ENCODE results near the gene UBE2E2. TPM values are rescaled to one million over a fixed set of nuclear protein-coding genes. Genes with fewer than 3 reads are reported as not detected.

UBE2E2 gene
- total and polyA plus RNA-seq, 2 donors (not counting 1 experiment from before 2014, with no cell fraction given), result 16.0 to 45.0 TPM

DNA sequence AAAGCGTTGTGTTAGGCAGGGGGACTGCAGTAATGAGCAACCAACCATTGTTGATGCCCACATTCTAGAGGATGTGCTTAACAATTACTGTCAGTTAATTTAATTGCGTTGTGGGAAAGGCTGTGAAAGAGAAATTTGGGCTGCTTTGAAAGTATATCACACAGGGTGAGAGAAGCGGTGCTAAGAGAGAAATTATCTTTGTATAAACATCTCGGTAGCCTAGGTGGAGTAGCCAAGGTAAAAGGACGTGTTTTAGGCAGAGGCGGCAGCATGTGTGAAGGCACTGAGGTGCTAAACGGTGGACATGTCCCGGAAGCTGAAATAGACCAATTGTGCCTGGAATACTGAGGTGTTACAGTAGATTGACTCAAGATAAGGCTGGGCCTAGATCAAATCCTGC lies 71.9 kb downstream of the UBE2E2 start:
- Histone ChIP-seq H3K4me1 (ENCODE audit: control insufficient read depth in 2 of 2, insufficient read depth in 2 of 2, low read length in 2 of 2) (peaks cover 3 to 21% of the 10 kb centered on the region in 2 donors), H2AFZ (ENCODE audit: insufficient read depth, low read depth, low read length, poor library complexity, severe bottlenecking) (no peak overlapping the region), H3K36me3 (replicated peaks in 1 of 2; ENCODE audit: control extremely low read depth in 1 of 2, control insufficient read depth in 1 of 2, extremely low read depth in 1 of 2, insufficient read depth in 2 of 2, low read length in 1 of 2) (peaks cover 0 to 6% of the 10 kb centered on the region in 2 experiments), H3K4me3 (ENCODE audit: control extremely low read depth in 1 of 5, extremely low read depth in 1 of 5, insufficient read depth in 1 of 5, low read depth in 2 of 5, low read length in 4 of 5) (no peak overlapping the region), H3K9ac (ENCODE audit: low read length) (no peak overlapping the region), H3K79me2 (ENCODE audit: control insufficient read depth, insufficient read depth, low read length) (peaks cover 53% of the 10 kb centered on the region), H4K20me1 (ENCODE audit: control insufficient read depth, insufficient read depth, low read length, poor library complexity, severe bottlenecking) (peaks cover 11% of the 10 kb centered on the region), H3K4me2 (replicated peaks; ENCODE audit: low read depth, low read length, poor library complexity, severe bottlenecking) (no peak overlapping the region), H3K9me3 (ENCODE audit: control extremely low read depth in 1 of 3, control insufficient read depth in 2 of 3, insufficient read depth in 1 of 3, low read length in 2 of 3) (peaks cover 0 to 14% (median 0%) of the 10 kb centered on the region in 3 donors), H3K27me3 (replicated peaks in 1 of 4; ENCODE audit: control extremely low read depth in 1 of 4, control insufficient read depth in 3 of 4, insufficient read depth in 4 of 4, low read length in 3 of 4) (no peaks in the 10 kb centered on the region), H3K27ac (ENCODE audit: low read length in 2 of 2) (no peak overlapping the region)
- over 99% methylated on average over 8 of the region's 8 CpGs for WGBS (ENCODE audit: insufficient coverage)
- no peak overlapping the region for H3K4me3 Mint-ChIP-seq
- ChIA-PET POLR2A (no interaction called here), CTCF (no interaction called here)
- ATAC-seq (ENCODE audit: low read depth) (no peak), DNase-seq (no peak)
- TF ChIP-seq, protein P1, sequence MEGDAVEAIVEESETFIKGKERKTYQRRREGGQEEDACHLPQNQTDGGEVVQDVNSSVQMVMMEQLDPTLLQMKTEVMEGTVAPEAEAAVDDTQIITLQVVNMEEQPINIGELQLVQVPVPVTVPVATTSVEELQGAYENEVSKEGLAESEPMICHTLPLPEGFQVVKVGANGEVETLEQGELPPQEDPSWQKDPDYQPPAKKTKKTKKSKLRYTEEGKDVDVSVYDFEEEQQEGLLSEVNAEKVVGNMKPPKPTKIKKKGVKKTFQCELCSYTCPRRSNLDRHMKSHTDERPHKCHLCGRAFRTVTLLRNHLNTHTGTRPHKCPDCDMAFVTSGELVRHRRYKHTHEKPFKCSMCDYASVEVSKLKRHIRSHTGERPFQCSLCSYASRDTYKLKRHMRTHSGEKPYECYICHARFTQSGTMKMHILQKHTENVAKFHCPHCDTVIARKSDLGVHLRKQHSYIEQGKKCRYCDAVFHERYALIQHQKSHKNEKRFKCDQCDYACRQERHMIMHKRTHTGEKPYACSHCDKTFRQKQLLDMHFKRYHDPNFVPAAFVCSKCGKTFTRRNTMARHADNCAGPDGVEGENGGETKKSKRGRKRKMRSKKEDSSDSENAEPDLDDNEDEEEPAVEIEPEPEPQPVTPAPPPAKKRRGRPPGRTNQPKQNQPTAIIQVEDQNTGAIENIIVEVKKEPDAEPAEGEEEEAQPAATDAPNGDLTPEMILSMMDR (IDR thresholded peaks at IDR 0.05), result no peak
- TF ChIP-seq EZH2 (IDR thresholded peaks at IDR 0.05; ENCODE audit: borderline replicate concordance, insufficient read depth, low read depth, low read length, poor library complexity, severe bottlenecking), result no peak
- intact Hi-C loops (cut with micrococcal nuclease), result no loop called here
- H3K27me3 Mint-ChIP-seq, result no peaks in the 10 kb centered on the region
- no peaks in the 10 kb centered on the region for H3K9me3 Mint-ChIP-seq (ENCODE audit: insufficient read depth)
- H3K27ac Mint-ChIP-seq, result no peak overlapping the region
- H3K4me1 Mint-ChIP-seq, result peaks cover 49% of the 10 kb centered on the region

DNA sequence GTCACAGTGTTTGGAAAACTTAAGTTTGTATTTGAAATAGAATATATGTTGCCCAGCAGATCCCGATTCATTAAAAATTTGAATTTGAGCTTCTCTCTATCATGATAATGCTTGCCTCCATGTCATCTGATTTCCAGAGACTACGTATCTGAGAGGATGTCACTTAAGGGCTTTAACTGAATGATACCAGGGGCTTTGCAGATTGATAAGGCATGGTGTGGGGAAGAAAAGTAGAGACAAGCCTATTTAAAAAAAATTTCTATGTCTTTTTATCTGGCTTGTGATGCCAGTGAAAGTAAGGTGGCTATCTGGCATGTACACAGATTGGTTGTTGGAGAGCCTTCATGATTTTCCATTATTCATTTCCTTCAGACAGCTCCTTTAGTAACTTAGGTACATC lies 72.7 kb downstream of the UBE2E2 start:
- H3K36me3 ChIP-seq (replicated peaks in 1 of 2; ENCODE audit: control extremely low read depth in 1 of 2, control insufficient read depth in 1 of 2, extremely low read depth in 1 of 2, insufficient read depth in 2 of 2, low read length in 1 of 2), result peaks cover 0 to 5% of the 10 kb centered on the region in 2 experiments
- Mint-ChIP-seq H3K27me3 (no peaks in the 10 kb centered on the region), H3K27ac (no peak overlapping the region), H3K4me1 (peaks cover 48% of the 10 kb centered on the region), H3K9me3 (ENCODE audit: insufficient read depth) (no peaks in the 10 kb centered on the region), H3K4me3 (no peak overlapping the region)
- no peak overlapping the region for H3K4me3 ChIP-seq (ENCODE audit: control extremely low read depth in 1 of 5, extremely low read depth in 1 of 5, insufficient read depth in 1 of 5, low read depth in 2 of 5, low read length in 4 of 5)
- H4K20me1 ChIP-seq (ENCODE audit: control insufficient read depth, insufficient read depth, low read length, poor library complexity, severe bottlenecking), result peaks cover 11% of the 10 kb centered on the region
- ChIA-PET POLR2A (no interaction called here), CTCF (no interaction called here)
- ATAC-seq (ENCODE audit: low read depth), result no peak
- H3K9me3 ChIP-seq (ENCODE audit: control extremely low read depth in 1 of 3, control insufficient read depth in 2 of 3, insufficient read depth in 1 of 3, low read length in 2 of 3), result peaks cover 0 to 14% (median 0%) of the 10 kb centered on the region in 3 donors
- peaks cover 0 to 16% of the 10 kb centered on the region in 2 donors for H3K4me1 ChIP-seq (ENCODE audit: control insufficient read depth in 2 of 2, insufficient read depth in 2 of 2, low read length in 2 of 2)
- no peak for DNase-seq
- H3K4me2 ChIP-seq (replicated peaks; ENCODE audit: low read depth, low read length, poor library complexity, severe bottlenecking), result no peak overlapping the region
- 93% methylated on average over 2 of the region's 2 CpGs for WGBS (ENCODE audit: insufficient coverage)
- H2AFZ ChIP-seq (ENCODE audit: insufficient read depth, low read depth, low read length, poor library complexity, severe bottlenecking), result no peak overlapping the region
- intact Hi-C loops (cut with micrococcal nuclease), result no loop called here
- peaks cover 55% of the 10 kb centered on the region for H3K79me2 ChIP-seq (ENCODE audit: control insufficient read depth, insufficient read depth, low read length)
- no peak for TF ChIP-seq EZH2 (IDR thresholded peaks at IDR 0.05; ENCODE audit: borderline replicate concordance, insufficient read depth, low read depth, low read length, poor library complexity, severe bottlenecking)
- TF ChIP-seq, protein P1 (IDR thresholded peaks at IDR 0.05), result no peak
- H3K27ac ChIP-seq (ENCODE audit: low read length in 2 of 2), result no peak overlapping the region
- H3K9ac ChIP-seq (ENCODE audit: low read length), result no peak overlapping the region
- H3K27me3 ChIP-seq (replicated peaks in 1 of 4; ENCODE audit: control extremely low read depth in 1 of 4, control insufficient read depth in 3 of 4, insufficient read depth in 4 of 4, low read length in 3 of 4), result no peaks in the 10 kb centered on the region

All from B cell (primary cell).